ENCODE results near the gene PPIG.
"Not testable (repeated sequence)": the region's sequence is repeated elsewhere in the genome, so short reads cannot be mapped to it uniquely, and the experiment has no call there.

- not testable (repeated sequence) for TF ChIP-seq YY1 (IDR thresholded peaks at IDR 0.05; ENCODE audit: insufficient read depth, insufficient read length); ZNF274 (IDR thresholded peaks at IDR 0.05; ENCODE audit: low read depth, low read length); SUZ12 (IDR thresholded peaks at IDR 0.05; ENCODE audit: extremely low read depth, insufficient read depth, insufficient read length)
These were observed 12.4 kb downstream of the PPIG start for GRCh38 chr2:169596546-169596945.

Data from NT2/D1 (cell line).